NT2/D1 (cell line): Measurements from ENCODE around the gene DYRK1B.

ENCODE experiments used
- SUZ12 ChIP-seq: IDR thresholded peaks from 2 replicates; pipeline ENCODE4 v1.6.1; 2011; ENCODE audit not compliant: insufficient read length, insufficient read depth; ENCODE audit errors: extremely low read depth
- YY1 ChIP-seq: IDR thresholded peaks from 2 replicates; pipeline ENCODE4 v1.6.1; 2011; ENCODE audit not compliant: insufficient read length, insufficient read depth
- ZNF274 ChIP-seq: IDR thresholded peaks from 2 replicates; pipeline ENCODE4 v1.6.1; 2011; ENCODE audit warnings: mild to moderate bottlenecking, low read depth, low read length

GRCh38 chr19:39852882-39853281 is 18.9 kb upstream of the DYRK1B start:
- TF ChIP-seq ZNF274 (no peak), YY1 (no peak), SUZ12 (no peak)
